Measurements from ENCODE around the gene AOPEP.
"Not testable (repeated sequence)": the region's sequence is repeated elsewhere in the genome, so short reads cannot be mapped to it uniquely, and the experiment has no call there.

Gene AOPEP

GRCh38 chr9:94843134-94843533, 116.6 kb downstream of the AOPEP start:
- peak; percentile 32 for DNase-seq (ENCODE audit: low read depth, low spot score)

DNA sequence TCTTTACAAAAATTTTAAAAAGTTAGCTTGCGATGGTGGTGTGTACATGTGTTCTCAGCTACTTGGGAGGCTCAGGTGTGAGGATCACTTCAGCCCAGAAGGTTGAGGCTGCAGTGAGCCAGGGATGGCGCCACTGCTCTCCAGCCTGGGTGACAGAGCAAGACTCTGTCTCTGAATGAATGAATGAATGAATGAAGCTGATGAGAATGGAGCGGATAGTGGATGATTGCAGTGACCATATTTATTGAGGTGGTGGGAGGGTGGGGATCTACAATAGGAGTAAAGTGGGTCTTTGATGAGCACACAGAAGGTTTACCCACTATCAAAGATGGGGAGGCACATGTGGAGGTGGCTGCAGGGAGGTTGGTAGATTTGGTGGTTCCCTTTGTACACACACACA, 120.2 kb downstream of the AOPEP start:
- no peak for DNase-seq (ENCODE audit: low read depth, low spot score)

GRCh38 chr9:94847486-94847885, 121.0 kb downstream of the AOPEP start:
- no peak for DNase-seq (ENCODE audit: low read depth, low spot score)

- not testable (repeated sequence) for DNase-seq (ENCODE audit: low read depth, low spot score)
Observed at GRCh38 chr9:94848791-94849190, 122.3 kb downstream of the AOPEP start.

GRCh38 chr9:94850540-94851434, 124.3 kb downstream of the AOPEP start:
- DNase-seq (ENCODE audit: low read depth, low spot score) = no peak

- DNase-seq (ENCODE audit: low read depth, low spot score) = no peak
Observed at GRCh38 chr9:94851467-94851866, 125.0 kb downstream of the AOPEP start.

GRCh38 chr9:94851892-94852291, 125.4 kb downstream of the AOPEP start:
- no peak for DNase-seq (ENCODE audit: low read depth, low spot score)

- no peak for DNase-seq (ENCODE audit: low read depth, low spot score)
Observed at GRCh38 chr9:94852373-94852772, 125.9 kb downstream of the AOPEP start.

GRCh38 chr9:94853887-94854286, 127.4 kb downstream of the AOPEP start:
- DNase-seq (ENCODE audit: low read depth, low spot score) = no peak

GRCh38 chr9:94855903-94856302, 129.4 kb downstream of the AOPEP start:
- no peak for DNase-seq (ENCODE audit: low read depth, low spot score)

- no peak for DNase-seq (ENCODE audit: low read depth, low spot score)
Observed at GRCh38 chr9:94857791-94858190, 131.3 kb downstream of the AOPEP start.

DNA sequence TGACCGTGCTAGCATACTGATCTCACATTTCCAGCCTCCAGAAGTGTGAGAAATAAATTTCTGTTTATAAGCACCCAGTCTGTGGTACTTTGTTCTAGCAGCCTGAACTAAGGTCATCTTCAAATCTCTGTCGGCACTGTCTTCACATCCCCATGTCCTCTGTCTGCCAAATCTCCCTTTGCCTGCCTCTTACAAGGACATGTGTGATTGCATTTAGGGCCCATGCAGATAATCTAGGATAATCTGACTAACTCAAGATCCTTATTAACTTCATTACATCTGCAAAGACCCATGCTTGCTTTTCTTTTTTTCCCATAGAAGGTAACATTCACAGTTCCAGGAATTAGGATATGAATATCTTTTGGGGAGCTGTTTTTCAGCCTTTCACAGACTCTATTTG, 132.7 kb downstream of the AOPEP start:
- no peak for DNase-seq (ENCODE audit: low read depth, low spot score)

GRCh38 chr9:94859891-94860290, 133.4 kb downstream of the AOPEP start:
- no peak for DNase-seq (ENCODE audit: low read depth, low spot score)

GRCh38 chr9:94860678-94861588, 134.4 kb downstream of the AOPEP start:
- no peak for DNase-seq (ENCODE audit: low read depth, low spot score)

- DNase-seq (ENCODE audit: low read depth, low spot score) = no peak
Observed at GRCh38 chr9:94861589-94862272, 135.2 kb downstream of the AOPEP start.

DNA sequence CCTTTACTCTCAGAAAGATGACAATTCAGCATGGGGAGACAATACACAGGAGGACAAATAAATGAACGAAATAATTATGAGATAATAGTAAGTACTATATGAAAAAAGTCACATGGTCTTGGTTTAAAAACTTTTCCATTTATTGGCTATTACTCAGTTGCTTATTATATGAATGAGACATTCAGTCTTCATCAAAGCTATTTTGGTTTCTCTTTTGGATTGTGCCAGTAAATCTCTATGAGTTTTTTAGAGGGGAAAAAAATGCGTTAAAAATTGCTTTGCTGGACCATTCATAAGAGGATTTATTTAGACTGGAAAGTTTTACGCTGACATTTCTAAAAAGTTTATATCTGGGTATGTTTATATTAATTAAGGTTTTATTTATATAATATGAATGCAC, 137.7 kb downstream of the AOPEP start:
- DNase-seq (ENCODE audit: low read depth, low spot score) = no peak

DNA sequence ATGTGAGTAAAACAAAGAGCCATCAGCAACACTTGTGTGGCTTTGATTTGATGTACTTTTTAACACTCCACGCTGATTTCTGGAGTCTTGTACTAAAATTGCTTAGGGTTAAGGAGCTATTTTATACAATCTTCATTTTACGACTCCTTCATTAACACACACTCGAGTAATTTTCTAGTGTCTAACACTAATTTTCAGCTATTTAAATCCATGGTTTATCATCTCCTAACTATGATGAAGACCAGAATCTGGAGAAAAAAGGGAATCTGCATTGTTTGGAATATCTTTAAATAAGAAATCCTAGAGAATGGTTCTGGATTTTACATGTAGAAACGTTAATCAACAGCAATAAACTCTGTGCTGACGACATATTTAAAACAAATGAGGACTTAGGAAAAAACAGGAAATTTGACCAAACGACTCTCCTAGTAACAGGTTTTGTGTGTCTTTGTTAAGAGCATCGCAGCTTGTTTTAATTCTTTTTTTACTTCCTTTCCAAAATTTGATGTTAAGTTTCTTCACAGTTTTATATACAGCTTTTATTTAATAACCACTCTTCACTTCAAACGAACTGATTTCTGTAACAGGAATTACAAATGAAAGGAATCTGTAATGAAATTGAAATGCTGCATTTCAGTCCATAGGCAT, 138.5 kb downstream of the AOPEP start:
- no peak for DNase-seq (ENCODE audit: low read depth, low spot score)

- DNase-seq (ENCODE audit: low read depth, low spot score) = no peak
Observed at GRCh38 chr9:94865582-94866452, 139.3 kb downstream of the AOPEP start.

DNA sequence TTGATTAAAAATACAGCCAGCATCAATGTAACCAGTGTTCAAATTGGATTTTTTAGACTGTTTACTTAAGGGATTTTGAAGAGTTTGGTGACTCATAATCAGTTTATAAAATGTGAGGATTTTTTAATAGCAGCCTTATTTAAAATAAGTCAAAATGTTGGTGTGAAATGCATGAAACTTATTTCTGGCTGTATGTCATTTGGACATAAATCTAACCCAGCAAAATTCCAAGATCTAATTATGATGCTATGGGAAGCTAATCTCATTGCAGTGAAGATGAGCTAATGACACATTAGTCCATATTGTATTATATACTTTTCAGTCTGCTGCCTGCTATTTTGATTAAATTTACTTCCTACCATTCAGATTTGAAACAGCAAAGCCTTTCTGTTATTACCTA, 140.3 kb downstream of the AOPEP start:
- DNase-seq (ENCODE audit: low read depth, low spot score) = no peak

DNA sequence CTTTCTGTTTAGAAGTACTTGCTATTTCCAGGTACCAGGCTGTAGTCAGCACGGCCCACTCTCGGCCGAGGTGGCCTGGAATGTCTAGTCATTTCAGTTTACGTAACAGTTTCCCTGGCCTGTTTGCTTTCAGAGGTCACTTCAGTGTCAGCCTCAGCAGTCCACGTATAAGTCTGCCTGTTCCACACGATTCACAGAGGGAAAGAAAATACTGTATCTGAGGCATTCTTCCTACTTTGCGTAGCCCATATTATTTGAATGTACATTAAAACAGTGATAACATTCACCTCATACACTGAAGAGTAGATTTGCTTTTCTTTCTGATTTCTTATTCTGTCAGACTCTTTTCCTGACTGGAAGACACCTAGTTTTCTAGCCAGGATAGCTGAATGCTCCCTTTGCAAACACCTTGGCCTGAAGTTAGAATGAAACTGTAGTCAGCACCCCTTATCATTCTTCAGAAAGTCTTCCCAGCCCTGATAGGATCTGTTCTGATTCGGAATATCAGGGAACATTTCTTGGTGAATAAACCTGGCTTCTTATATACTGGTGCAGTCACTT, 140.9 kb downstream of the AOPEP start:
- DNase-seq (ENCODE audit: low read depth, low spot score) = peak; percentile 65
